Testis (tissue), 3 donors: Measurements from ENCODE around the gene LPO. TPM values are rescaled to one million over a fixed set of nuclear protein-coding genes. Genes with fewer than 3 reads are reported as not detected.

Experiments used
- DNase-seq: peaks from one replicate; pipeline ENCODE4 v3.0.0-alpha.2; 2019
- H3K27ac ChIP-seq, 2 donors: fragments of 200-600 bp; sonication (generic); one replicate each; pipeline ENCODE4 v1.5.1; 2019
- H3K27me3 ChIP-seq: fragments of 200-600 bp; sonication (generic); one replicate; pipeline ENCODE4 v1.5.1; 2019
- H3K36me3 ChIP-seq: fragments of 200-600 bp; sonication (generic); one replicate; pipeline ENCODE4 v1.5.1; 2017; ENCODE audit warnings: low read depth; ENCODE audit errors: missing control alignments
- H3K4me1 ChIP-seq: fragments of 200-600 bp; sonication (generic); one replicate; pipeline ENCODE4 v1.5.1; 2019
- H3K4me3 ChIP-seq, 2 donors: fragments of 200-600 bp; sonication (generic); one replicate each; pipeline ENCODE4 v1.5.1; 2017 to 2019
- H3K9me3 ChIP-seq: fragments of 200-600 bp; sonication (generic); one replicate; pipeline ENCODE4 v1.5.1; 2017
- CTCF ChIP-seq, 3 experiments: fragments of 450-650 bp in 2 of 3; fragments of 200-600 bp in 1 of 3; sonication (generic) in 1 of 3; IDR thresholded peaks; one replicate each; pipeline ENCODE4 v1.5.1; 2016 to 2019; ENCODE audit warnings: antibody characterized with exemption in 3 of 3, mild to moderate bottlenecking in 2 of 3, moderate library complexity in 1 of 3
- POLR2A ChIP-seq: fragments of 450-650 bp; IDR thresholded peaks from one replicate; pipeline ENCODE4 v1.6.1; 2017; ENCODE audit warnings: antibody characterized with exemption, mild to moderate bottlenecking, moderate library complexity
- WGBS, 2 donors: methylation state at CpG; one replicate each; pipeline ENCODE4 v1.1.5; 2018; 5-methylcytosine and 5-hydroxymethylcytosine counted together
- intact Hi-C: fragments of 100-400 bp; cut with DNase I; formaldehyde crosslinking; loops from one replicate; pipeline ENCODE4 v1.15.1; 2023; ENCODE audit warnings: low total_unique reads
- polyA plus RNA-seq: library from polyadenylated mRNA; stranded (reverse); fragments of 350-450 nt; fragmentation: Illumina TruSeq; extraction: RNeasy Lipid Tissue Mini Kit (QIAGEN cat#74804); gene quantifications from one replicate; pipeline ENCODE4 v1.2.3, GENCODE V29; 2014; ENCODE audit warnings: low read depth, low replicate concordance; ENCODE audit not compliant: insufficient read depth
- total RNA-seq, 2 donors: library from RNA; depleted of rRNA; stranded (reverse); fragments of >200 nt; gene quantifications; one replicate each; pipeline ENCODE4 v1.2.3, GENCODE V29; 2016

The LPO gene
- total and polyA plus RNA-seq, 3 donors from 2014 or later, result 1.8 to 2.7 (median 2.0) TPM

GRCh38 chr17:58277802-58278595, 39.6 kb downstream of the LPO start:
- intact Hi-C loops, result no loop called here
- DNase-seq, result no peak
- no peaks in the 10 kb centered on the region for H3K27me3 ChIP-seq
- H3K36me3 ChIP-seq, result no peaks in the 10 kb centered on the region
- H3K4me1 ChIP-seq, result peaks cover 9% of the 10 kb centered on the region
- H3K4me3 ChIP-seq, result no peak overlapping the region
- H3K9me3 ChIP-seq, result no peaks in the 10 kb centered on the region
- 74 to 81% methylated on average over 36 of the region's 36 CpGs for WGBS, 2 donors
- no peak overlapping the region for H3K27ac ChIP-seq
- TF ChIP-seq POLR2A (no peak), CTCF (IDR thresholded peaks at IDR 0.05) (no peak)

GRCh38 chr17:58278661-58279015, 40.3 kb downstream of the LPO start:
- WGBS, 2 donors, result 8% methylated on average over 2 to 5 of the region's 5 CpGs
- Histone ChIP-seq H3K9me3 (no peaks in the 10 kb centered on the region), H3K4me1 (peaks cover 9% of the 10 kb centered on the region), H3K4me3 (peak overlapping the region in 1 of 2 donors; percentile 23), H3K27ac (no peak overlapping the region), H3K36me3 (no peaks in the 10 kb centered on the region), H3K27me3 (no peaks in the 10 kb centered on the region)
- TF ChIP-seq POLR2A (no peak), CTCF (IDR thresholded peaks at IDR 0.05) (no peak)
- no peak for DNase-seq
- intact Hi-C loops, result no loop called here

- 10 to 19% methylated on average over 11 to 39 of the region's 60 CpGs for WGBS, 2 donors
- intact Hi-C loops, result no loop called here
- H3K4me3 ChIP-seq, result peak overlapping the region in 1 of 2 donors; percentile 23
- H3K36me3 ChIP-seq, result no peaks in the 10 kb centered on the region
- no peaks in the 10 kb centered on the region for H3K9me3 ChIP-seq
- H3K27ac ChIP-seq, result no peak overlapping the region
- H3K4me1 ChIP-seq, result peaks cover 9% of the 10 kb centered on the region
- DNase-seq, result peak; percentile 34
- no peaks in the 10 kb centered on the region for H3K27me3 ChIP-seq
- TF ChIP-seq POLR2A, result no peak
- TF ChIP-seq CTCF (IDR thresholded peaks at IDR 0.05), result no peak
Observed at GRCh38 chr17:58279016-58279711, 40.8 kb downstream of the LPO start.

GRCh38 chr17:58279736-58280479, 41.5 kb downstream of the LPO start:
- TF ChIP-seq POLR2A (no peak), CTCF (IDR thresholded peaks at IDR 0.05) (no peak)
- H3K27ac ChIP-seq, result no peak overlapping the region
- intact Hi-C loops, result no loop called here
- DNase-seq, result no peak
- H3K4me3 ChIP-seq, result no peak overlapping the region
- H3K9me3 ChIP-seq, result no peaks in the 10 kb centered on the region
- WGBS, 2 donors, result 52 to 71% methylated on average over 8 to 16 of the region's 16 CpGs
- H3K36me3 ChIP-seq, result no peaks in the 10 kb centered on the region
- H3K4me1 ChIP-seq, result peaks cover 9% of the 10 kb centered on the region
- H3K27me3 ChIP-seq, result no peaks in the 10 kb centered on the region
